ENCODE data around the gene TFEC. TPM values are rescaled to one million over a fixed set of nuclear protein-coding genes. Genes with fewer than 3 reads are reported as not detected.

The TFEC gene
- total and polyA plus RNA-seq, 10 of the 15 experiments (the other 5 are each of a cell fraction or from before 2014, with no cell fraction given) = 0.18 to 5.8 (median 2.4) TPM

DNA sequence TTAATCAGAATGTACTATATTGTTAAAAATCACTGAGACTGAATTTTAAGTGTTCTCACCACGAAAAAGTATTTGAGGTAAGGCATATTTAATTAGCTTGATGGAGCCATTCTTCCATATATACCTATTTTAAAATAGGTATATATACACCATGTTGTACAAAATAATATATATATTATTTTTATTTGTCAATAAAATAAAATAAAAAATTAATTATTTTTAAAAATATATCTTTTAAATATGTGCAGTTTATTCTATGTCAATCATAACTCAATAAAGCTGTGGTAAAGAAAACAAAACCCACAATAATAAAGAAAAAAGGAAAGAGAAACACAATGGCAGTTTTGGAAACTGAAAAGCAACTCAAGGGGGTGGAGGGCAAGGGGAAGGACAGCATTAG, 33.6 kb upstream of the TFEC start (continued):
- TF ChIP-seq, protein P1, sequence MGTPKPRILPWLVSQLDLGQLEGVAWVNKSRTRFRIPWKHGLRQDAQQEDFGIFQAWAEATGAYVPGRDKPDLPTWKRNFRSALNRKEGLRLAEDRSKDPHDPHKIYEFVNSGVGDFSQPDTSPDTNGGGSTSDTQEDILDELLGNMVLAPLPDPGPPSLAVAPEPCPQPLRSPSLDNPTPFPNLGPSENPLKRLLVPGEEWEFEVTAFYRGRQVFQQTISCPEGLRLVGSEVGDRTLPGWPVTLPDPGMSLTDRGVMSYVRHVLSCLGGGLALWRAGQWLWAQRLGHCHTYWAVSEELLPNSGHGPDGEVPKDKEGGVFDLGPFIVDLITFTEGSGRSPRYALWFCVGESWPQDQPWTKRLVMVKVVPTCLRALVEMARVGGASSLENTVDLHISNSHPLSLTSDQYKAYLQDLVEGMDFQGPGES (IDR thresholded peaks at IDR 0.05) = no peak
- no peak for TF ChIP-seq RUNX3 (IDR thresholded peaks at IDR 0.05; ENCODE audit: low read length)
- no peak for TF ChIP-seq ESRRA (IDR thresholded peaks at IDR 0.05; ENCODE audit: low read length)
- no peak for TF ChIP-seq ZNF274 (IDR thresholded peaks at IDR 0.05; ENCODE audit: insufficient read depth, insufficient read length)
- no peak for TF ChIP-seq RB1 (IDR thresholded peaks at IDR 0.05; ENCODE audit: borderline replicate concordance)
- TF ChIP-seq EP300 (IDR thresholded peaks at IDR 0.05; ENCODE audit: borderline replicate concordance in 1 of 2, control insufficient read depth in 1 of 2, low read depth in 2 of 2, low read length in 2 of 2) = no peak
- TF ChIP-seq, protein P2, sequence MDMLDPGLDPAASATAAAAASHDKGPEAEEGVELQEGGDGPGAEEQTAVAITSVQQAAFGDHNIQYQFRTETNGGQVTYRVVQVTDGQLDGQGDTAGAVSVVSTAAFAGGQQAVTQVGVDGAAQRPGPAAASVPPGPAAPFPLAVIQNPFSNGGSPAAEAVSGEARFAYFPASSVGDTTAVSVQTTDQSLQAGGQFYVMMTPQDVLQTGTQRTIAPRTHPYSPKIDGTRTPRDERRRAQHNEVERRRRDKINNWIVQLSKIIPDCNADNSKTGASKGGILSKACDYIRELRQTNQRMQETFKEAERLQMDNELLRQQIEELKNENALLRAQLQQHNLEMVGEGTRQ (IDR thresholded peaks at IDR 0.05; ENCODE audit: borderline replicate concordance, low read depth, low read length) = no peak
- no peak for TF ChIP-seq NFXL1 (IDR thresholded peaks at IDR 0.05; ENCODE audit: borderline replicate concordance)
- TF ChIP-seq TARDBP (IDR thresholded peaks at IDR 0.05; ENCODE audit: borderline replicate concordance) = no peak
- TF ChIP-seq, protein P3, sequence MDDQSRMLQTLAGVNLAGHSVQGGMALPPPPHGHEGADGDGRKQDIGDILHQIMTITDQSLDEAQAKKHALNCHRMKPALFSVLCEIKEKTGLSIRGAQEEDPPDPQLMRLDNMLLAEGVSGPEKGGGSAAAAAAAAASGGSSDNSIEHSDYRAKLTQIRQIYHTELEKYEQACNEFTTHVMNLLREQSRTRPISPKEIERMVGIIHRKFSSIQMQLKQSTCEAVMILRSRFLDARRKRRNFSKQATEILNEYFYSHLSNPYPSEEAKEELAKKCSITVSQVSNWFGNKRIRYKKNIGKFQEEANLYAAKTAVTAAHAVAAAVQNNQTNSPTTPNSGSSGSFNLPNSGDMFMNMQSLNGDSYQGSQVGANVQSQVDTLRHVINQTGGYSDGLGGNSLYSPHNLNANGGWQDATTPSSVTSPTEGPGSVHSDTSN (IDR thresholded peaks at IDR 0.05; ENCODE audit: insufficient replicate concordance, low read depth, low read length) = no peak
- TF ChIP-seq ZZZ3 (IDR thresholded peaks at IDR 0.05; ENCODE audit: control insufficient read depth, insufficient read length, low read depth) = no peak
- TF ChIP-seq MYB (IDR thresholded peaks at IDR 0.05; ENCODE audit: borderline replicate concordance, low read depth, low read length) = no peak
- TF ChIP-seq SPI1 (IDR thresholded peaks at IDR 0.05; ENCODE audit: borderline replicate concordance, insufficient read depth, low read depth, low read length) = no peak
